Adrenal gland (tissue), 5 donors: ENCODE results near the gene ITIH3.

Experiments
- CTCF ChIP-seq, 6 experiments: fragments of 450-650 bp in 4 of 6; fragments of 200-600 bp in 2 of 6; sonication (generic) in 1 of 6; IDR thresholded peaks; 1 replicate in 5 of 6; 2 replicates in 1 of 6; pipeline versions ENCODE4 v1.5.1 to v1.8.0; 2016 to 2021; ENCODE audit warnings: antibody characterized with exemption in 6 of 6, mild to moderate bottlenecking in 2 of 6, moderate library complexity in 1 of 6
- POLR2A ChIP-seq, 2 donors: fragments of 450-650 bp; IDR thresholded peaks; one replicate each; pipeline ENCODE4 v1.6.1; 2017; ENCODE audit warnings: antibody characterized with exemption in 2 of 2, mild to moderate bottlenecking in 2 of 2, moderate library complexity in 1 of 2
- donor health status: DM: no; HTN: no; CAD: no.

DNA sequence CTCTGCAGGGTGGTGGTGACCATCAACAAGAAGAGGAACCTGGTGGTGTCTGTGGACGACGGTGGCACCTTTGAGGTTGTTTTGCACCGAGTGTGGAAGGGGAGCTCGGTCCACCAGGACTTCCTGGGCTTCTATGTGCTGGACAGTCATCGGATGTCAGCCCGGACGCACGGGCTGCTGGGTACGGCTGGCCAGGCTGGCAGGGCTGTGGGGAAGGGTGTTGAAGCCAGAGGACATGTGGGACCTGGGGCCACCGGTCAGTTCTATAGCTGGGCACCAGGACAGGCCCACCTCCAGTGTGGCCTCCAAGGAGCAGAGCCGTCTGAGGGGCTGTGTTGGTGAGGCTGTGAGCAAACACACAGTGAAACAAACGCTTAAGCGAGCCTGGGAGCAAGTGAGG lies 3.9 kb upstream of the ITIH3 start:
- TF ChIP-seq POLR2A (IDR thresholded peaks at IDR 0.05): no peak
- TF ChIP-seq CTCF (IDR thresholded peaks at IDR 0.05): no peak
